ENCODE measurements around the gene SELENOV.
A peak's percentile ranks its signal among the peaks of the same experiment; 100 is the strongest.

The SELENOV gene

GRCh38 chr19:39501340-39501739 lies 13.6 kb upstream of the SELENOV start:
- TF ChIP-seq, protein P1, sequence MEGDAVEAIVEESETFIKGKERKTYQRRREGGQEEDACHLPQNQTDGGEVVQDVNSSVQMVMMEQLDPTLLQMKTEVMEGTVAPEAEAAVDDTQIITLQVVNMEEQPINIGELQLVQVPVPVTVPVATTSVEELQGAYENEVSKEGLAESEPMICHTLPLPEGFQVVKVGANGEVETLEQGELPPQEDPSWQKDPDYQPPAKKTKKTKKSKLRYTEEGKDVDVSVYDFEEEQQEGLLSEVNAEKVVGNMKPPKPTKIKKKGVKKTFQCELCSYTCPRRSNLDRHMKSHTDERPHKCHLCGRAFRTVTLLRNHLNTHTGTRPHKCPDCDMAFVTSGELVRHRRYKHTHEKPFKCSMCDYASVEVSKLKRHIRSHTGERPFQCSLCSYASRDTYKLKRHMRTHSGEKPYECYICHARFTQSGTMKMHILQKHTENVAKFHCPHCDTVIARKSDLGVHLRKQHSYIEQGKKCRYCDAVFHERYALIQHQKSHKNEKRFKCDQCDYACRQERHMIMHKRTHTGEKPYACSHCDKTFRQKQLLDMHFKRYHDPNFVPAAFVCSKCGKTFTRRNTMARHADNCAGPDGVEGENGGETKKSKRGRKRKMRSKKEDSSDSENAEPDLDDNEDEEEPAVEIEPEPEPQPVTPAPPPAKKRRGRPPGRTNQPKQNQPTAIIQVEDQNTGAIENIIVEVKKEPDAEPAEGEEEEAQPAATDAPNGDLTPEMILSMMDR (IDR thresholded peaks at IDR 0.05; ENCODE audit: low read depth, low read length) = no peak
- DNase-seq (ENCODE audit: extremely low read depth, low read depth) = no peak

DNA sequence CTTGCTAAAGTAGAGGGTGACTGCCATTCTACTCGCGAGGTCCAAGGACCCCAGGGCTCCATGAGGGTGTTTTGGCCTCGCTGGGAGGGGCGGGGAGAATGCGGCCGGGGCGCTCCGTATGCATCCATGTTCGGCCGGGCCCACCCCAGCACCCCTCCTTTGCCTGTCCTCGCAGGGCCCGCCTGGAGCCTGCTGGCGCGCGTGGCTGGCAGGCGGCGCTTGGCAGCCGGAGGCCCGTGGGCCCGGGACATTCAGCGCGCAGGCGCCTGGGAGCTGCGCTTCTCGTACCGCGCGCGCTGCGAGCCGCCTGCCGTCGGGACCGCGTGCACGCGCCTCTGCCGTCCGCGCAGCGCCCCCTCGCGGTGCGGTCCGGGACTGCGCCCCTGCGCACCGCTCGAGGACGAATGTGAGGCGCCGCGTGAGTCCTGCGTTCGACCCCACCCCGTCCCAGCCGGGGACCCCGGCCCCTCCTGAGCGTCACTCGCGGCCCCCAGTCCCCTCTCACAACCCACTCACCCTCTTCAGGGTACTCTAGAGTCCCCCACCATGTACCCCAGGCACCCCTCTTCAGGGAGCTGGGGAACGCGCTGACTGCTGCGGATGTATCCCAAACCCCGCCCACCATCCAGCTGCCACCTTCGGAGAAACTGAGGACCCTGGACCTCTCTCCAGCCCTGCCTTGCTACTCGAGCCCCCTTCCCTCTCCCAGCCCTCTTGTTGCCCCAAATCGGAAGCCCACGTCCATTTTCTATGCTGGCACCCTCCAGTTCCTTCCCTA lies 12.1 kb upstream of the SELENOV start:
- DNase-seq (ENCODE audit: extremely low read depth, low read depth) = peak; percentile 28
- TF ChIP-seq, protein P1 (IDR thresholded peaks at IDR 0.05; ENCODE audit: low read depth, low read length) = peak; percentile 23

GRCh38 chr19:39506598-39506943 lies 8.4 kb upstream of the SELENOV start:
- DNase-seq (ENCODE audit: extremely low read depth, low read depth) = no peak
- TF ChIP-seq, protein P1 (IDR thresholded peaks at IDR 0.05; ENCODE audit: low read depth, low read length) = no peak

DNA sequence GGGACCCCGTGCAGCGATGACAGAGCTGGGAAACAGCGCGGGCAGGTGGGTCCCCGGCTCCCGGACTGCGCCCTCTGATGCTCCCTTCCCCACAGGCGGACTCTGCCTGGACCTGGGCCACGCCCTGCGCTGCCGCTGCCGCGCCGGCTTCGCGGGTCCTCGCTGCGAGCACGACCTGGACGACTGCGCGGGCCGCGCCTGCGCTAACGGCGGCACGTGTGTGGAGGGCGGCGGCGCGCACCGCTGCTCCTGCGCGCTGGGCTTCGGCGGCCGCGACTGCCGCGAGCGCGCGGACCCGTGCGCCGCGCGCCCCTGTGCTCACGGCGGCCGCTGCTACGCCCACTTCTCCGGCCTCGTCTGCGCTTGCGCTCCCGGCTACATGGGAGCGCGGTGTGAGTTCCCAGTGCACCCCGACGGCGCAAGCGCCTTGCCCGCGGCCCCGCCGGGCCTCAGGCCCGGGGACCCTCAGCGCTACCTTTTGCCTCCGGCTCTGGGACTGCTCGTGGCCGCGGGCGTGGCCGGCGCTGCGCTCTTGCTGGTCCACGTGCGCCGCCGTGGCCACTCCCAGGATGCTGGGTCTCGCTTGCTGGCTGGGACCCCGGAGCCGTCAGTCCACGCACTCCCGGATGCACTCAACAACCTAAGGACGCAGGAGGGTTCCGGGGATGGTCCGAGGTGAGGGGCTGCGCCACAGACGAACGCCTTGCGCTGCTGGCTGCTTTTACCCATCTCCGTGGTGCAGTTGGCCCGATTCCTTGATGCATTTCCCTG lies 7.8 kb upstream of the SELENOV start:
- DNase-seq (ENCODE audit: extremely low read depth, low read depth) = no peak
- TF ChIP-seq, protein P1 (IDR thresholded peaks at IDR 0.05; ENCODE audit: low read depth, low read length) = no peak

GRCh38 chr19:39507715-39508364 lies 7.1 kb upstream of the SELENOV start:
- TF ChIP-seq, protein P1 (IDR thresholded peaks at IDR 0.05; ENCODE audit: low read depth, low read length) = no peak
- DNase-seq (ENCODE audit: extremely low read depth, low read depth) = no peak

- TF ChIP-seq, protein P1 (IDR thresholded peaks at IDR 0.05; ENCODE audit: low read depth, low read length) = no peak
These were observed 6.3 kb upstream of the SELENOV start for GRCh38 chr19:39508629-39509028.

GRCh38 chr19:39509233-39509632 lies 5.7 kb upstream of the SELENOV start:
- TF ChIP-seq, protein P1 (IDR thresholded peaks at IDR 0.05; ENCODE audit: low read depth, low read length) = no peak
- no peak for DNase-seq (ENCODE audit: extremely low read depth, low read depth)

More at GRCh38 chr19:39508629-39509028, 6.3 kb upstream of the SELENOV start:
- no peak for DNase-seq (ENCODE audit: extremely low read depth, low read depth)
